Measurements from ENCODE around the gene SOWAHA.

SOWAHA gene

DNA sequence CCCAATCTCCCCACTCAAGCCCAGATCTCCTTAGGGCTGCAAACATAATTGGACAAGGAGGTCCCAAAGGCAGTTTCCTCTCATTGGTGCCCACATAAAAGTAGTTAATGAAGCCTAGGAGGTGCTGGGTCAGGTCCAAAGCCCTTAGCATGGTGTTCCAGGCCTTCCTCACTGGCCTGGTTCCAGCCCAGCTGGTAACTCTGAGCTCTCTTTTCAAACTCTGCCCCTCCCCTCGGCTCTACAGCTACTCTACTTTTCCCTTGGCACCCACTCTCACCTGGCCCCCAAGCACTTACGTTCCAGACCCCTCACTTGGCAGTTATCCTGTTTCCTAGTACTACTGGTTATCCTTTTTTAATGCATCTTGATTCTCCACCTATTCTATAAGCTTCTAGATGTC is 46.0 kb upstream of the SOWAHA start:
- DNase-seq (ENCODE audit: low read depth): no peak
- TF ChIP-seq, protein P1, sequence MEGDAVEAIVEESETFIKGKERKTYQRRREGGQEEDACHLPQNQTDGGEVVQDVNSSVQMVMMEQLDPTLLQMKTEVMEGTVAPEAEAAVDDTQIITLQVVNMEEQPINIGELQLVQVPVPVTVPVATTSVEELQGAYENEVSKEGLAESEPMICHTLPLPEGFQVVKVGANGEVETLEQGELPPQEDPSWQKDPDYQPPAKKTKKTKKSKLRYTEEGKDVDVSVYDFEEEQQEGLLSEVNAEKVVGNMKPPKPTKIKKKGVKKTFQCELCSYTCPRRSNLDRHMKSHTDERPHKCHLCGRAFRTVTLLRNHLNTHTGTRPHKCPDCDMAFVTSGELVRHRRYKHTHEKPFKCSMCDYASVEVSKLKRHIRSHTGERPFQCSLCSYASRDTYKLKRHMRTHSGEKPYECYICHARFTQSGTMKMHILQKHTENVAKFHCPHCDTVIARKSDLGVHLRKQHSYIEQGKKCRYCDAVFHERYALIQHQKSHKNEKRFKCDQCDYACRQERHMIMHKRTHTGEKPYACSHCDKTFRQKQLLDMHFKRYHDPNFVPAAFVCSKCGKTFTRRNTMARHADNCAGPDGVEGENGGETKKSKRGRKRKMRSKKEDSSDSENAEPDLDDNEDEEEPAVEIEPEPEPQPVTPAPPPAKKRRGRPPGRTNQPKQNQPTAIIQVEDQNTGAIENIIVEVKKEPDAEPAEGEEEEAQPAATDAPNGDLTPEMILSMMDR (conservative IDR thresholded peaks at IDR 0.05; ENCODE audit: low read depth, low read length): no peak
- H3K4me3 ChIP-seq (ENCODE audit: low read length): no peak overlapping the region

DNA sequence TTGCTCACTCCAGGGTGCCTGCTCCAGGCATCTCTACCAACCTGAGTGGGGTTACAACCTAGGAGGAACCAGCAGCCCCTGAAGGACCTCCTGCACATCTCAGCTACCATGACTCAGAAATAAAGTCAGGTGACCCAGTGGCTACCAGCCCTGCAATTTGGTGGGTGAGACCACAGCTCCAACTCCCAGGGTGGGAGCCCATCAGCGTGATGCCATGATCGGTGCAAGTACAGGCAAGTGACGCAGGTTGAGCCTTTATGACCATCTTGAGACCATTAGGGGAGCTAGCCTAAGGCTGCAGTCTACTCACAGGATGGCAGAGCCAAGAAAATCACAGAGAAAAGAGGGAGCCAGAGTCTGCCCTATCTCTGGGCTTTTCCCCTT is 44.6 kb upstream of the SOWAHA start:
- TF ChIP-seq, protein P1 (conservative IDR thresholded peaks at IDR 0.05; ENCODE audit: low read depth, low read length): no peak
- DNase-seq (ENCODE audit: low read depth): no peak
- no peak overlapping the region for H3K4me3 ChIP-seq (ENCODE audit: low read length)

DNA sequence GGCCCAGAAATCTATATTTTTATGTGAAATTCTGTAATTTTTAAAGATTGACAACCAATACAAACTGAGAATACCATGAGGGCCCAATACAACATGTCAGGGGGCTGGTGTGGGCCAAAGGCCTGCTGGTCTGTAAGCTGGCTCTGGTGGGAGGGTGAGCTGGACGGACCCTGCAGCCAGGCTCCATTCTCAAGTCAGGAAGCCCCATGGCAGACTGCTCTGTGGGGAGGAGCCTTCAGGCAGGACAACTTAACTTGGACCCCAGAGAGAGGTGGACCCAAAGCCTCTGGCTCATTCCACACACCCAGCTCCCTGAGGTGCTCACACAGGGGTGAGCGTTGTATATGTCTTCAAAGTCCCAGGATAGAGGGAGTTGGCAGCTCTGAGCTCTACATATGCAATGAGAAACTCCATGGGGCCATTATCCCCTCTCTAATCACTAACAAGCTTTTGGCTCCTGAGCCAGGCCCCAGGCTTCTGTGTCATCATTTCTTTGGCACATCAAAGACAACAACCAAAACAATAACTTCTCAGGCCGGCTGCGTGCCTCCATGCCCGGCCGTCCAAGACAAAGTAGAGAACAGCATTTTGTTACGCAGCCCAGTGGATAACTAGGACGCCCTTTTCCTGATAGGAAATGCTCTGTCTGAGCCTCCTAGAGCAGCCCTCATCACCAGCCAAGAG is 42.5 kb upstream of the SOWAHA start:
- TF ChIP-seq, protein P1 (conservative IDR thresholded peaks at IDR 0.05; ENCODE audit: low read depth, low read length): no peak
- DNase-seq (ENCODE audit: low read depth): no peak
- no peak overlapping the region for H3K4me3 ChIP-seq (ENCODE audit: low read length)

DNA sequence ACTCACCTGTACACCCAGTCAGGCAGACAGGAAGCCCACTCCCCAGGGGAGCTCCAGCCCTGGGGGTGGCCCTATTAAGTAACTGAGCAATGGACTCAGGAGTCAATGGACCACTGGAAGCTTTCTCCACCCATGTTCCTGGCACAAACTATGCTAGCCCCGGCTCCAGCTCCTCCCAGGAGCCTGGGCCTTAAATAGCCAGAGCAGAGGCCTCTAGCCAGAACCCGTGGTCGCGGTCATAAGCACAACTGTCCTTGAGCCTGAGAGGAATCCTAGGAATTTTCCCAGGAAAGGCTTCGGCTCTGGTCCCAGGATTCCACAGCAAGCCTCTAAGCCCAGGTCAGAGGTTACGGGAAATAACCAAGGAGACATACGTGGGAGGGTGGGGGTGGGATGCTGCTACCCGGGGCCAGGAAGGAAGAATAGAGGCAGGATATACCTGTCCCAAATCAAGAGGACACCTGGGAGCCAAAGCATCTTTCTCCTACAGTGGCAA is 41.6 kb upstream of the SOWAHA start:
- no peak overlapping the region for H3K4me3 ChIP-seq (ENCODE audit: low read length)
- peak; percentile 96 for DNase-seq (ENCODE audit: low read depth)
- TF ChIP-seq, protein P1 (conservative IDR thresholded peaks at IDR 0.05; ENCODE audit: low read depth, low read length): no peak

DNA sequence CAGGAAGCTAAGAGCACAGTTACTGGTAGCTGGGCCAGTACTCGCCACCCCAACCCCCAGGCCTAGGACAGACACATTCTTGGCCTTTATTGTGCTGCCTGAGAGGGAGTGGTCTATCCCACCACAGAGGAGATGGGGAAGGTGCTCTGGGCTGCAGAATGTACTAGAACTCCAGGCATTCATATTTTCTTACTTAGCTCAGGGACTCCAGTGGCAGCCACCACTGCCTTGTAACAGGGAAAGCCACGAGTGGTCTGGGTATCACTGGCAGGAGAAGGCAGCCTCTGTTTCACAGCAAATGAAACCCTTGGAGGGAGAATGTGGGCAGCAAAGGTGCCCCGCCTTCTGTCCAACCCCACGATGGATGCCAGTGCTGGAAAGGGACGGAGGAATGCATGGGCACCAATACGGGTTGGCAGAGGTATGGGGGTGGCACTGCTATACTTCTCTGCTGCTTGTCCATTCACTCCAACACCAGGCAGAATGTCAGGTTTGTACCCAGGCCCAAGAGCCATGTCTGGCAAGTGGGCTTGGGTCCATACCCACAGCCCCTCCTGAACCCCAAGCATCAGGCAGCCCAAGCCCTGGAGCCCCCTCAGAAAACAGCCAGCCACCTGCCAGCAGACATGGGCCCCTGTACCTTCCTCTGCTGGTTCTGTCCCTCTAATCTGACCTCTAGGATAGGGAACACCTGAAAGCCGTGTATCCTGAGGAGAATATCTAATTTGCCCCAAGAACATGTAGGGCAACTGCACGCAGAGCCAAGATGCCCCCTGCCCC is 40.6 kb upstream of the SOWAHA start:
- TF ChIP-seq, protein P1 (conservative IDR thresholded peaks at IDR 0.05; ENCODE audit: low read depth, low read length): no peak
- DNase-seq (ENCODE audit: low read depth): no peak

DNA sequence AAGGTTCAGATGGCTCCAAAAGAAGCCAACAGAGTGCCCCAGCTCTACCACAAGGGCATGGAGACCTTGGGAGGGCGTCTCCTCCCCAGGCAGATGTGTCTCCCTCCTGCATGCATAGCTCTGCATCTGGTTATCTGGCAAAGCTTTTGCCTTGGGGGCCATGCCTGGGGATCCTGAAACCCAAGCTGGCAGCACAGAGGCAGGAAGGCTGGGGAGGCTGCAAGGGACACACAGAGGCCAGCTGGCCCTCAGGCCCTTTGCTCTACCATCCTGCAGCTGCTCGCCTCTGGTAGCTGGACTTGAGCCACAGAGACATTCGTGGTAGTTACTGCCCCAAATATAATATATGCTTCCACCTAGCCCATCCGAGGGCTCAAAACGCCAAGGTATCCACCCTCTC is 40.0 kb upstream of the SOWAHA start:
- DNase-seq (ENCODE audit: low read depth): no peak
- H3K4me3 ChIP-seq (ENCODE audit: low read length): no peak overlapping the region
- TF ChIP-seq, protein P1 (conservative IDR thresholded peaks at IDR 0.05; ENCODE audit: low read depth, low read length): no peak

More for the DNA sequence above, 40.6 kb upstream of the SOWAHA start:
- H3K4me3 ChIP-seq (ENCODE audit: low read length): no peak overlapping the region
